ENCODE measurements around the gene CGREF1.

CGREF1 gene

DNA sequence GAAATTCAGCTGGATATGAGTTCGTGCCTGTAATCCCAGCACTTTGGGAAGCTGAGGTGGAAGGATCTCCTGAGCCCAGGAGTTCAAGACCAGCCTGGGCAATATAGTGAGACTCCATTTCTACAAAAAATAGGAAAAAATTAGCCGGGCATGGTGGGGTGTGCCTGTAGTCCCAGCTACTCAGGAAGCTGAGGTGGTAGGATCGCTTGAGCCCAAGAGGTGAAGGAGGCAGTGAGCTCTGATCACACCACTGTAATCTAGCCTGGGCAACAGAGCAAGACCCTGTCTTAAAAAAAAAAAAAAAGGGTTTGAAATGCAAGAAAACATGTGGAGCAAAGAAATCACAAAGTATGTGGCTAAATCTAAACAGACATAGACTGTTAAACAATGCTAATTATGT is 9.8 kb downstream of the CGREF1 start:
- no peak overlapping the region for H3K4me3 ChIP-seq (ENCODE audit: insufficient read length, low read depth)
- H3K27me3 ChIP-seq (ENCODE audit: insufficient read depth, insufficient read length), result no peaks in the 10 kb centered on the region
- no peak for DNase-seq (ENCODE audit: low read depth, low spot score)
- no peaks in the 10 kb centered on the region for H3K9me3 ChIP-seq (ENCODE audit: insufficient read depth, low read length)
- H3K36me3 ChIP-seq (ENCODE audit: insufficient read depth, insufficient read length, low read length), result no peaks in the 10 kb centered on the region
- H3K9ac ChIP-seq (ENCODE audit: insufficient read length, low read depth), result no peak overlapping the region
- TF ChIP-seq SUZ12 (IDR thresholded peaks at IDR 0.05; ENCODE audit: extremely low read depth, insufficient read depth, insufficient read length) (no peak), YY1 (IDR thresholded peaks at IDR 0.05; ENCODE audit: insufficient read depth, insufficient read length) (no peak), ZNF274 (IDR thresholded peaks at IDR 0.05; ENCODE audit: low read depth, low read length) (no peak)
- peaks cover 3% of the 10 kb centered on the region for H3K4me1 ChIP-seq (ENCODE audit: insufficient read depth, insufficient read length)

DNA sequence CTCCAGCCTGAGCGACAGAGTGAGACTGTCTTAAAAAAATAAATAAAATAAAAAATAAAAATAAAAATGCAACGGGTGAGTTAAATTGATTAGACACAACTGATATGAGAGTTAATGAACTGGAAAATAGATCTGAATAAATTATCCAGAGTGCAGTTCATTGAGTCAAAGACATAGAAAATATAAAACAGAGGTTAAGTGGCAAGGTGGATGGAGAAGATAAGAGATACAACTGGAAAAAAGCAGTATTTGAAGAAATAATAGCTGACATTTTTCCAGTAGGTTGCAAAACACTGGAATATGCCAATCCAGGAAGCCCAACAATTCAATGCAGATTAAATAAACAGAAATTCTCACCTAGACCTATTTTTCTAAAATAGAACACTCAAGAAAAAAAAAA is 10.7 kb downstream of the CGREF1 start:
- TF ChIP-seq SUZ12 (IDR thresholded peaks at IDR 0.05; ENCODE audit: extremely low read depth, insufficient read depth, insufficient read length), result no peak
- TF ChIP-seq YY1 (IDR thresholded peaks at IDR 0.05; ENCODE audit: insufficient read depth, insufficient read length), result no peak
- TF ChIP-seq ZNF274 (IDR thresholded peaks at IDR 0.05; ENCODE audit: low read depth, low read length), result no peak
- no peaks in the 10 kb centered on the region for H3K36me3 ChIP-seq (ENCODE audit: insufficient read depth, insufficient read length, low read length)
- H3K9ac ChIP-seq (ENCODE audit: insufficient read length, low read depth), result no peak overlapping the region
- no peak overlapping the region for H3K4me3 ChIP-seq (ENCODE audit: insufficient read length, low read depth)
- H3K9me3 ChIP-seq (ENCODE audit: insufficient read depth, low read length), result no peaks in the 10 kb centered on the region
- no peaks in the 10 kb centered on the region for H3K27me3 ChIP-seq (ENCODE audit: insufficient read depth, insufficient read length)
- DNase-seq (ENCODE audit: low read depth, low spot score), result no peak
- peaks cover 3% of the 10 kb centered on the region for H3K4me1 ChIP-seq (ENCODE audit: insufficient read depth, insufficient read length)

DNA sequence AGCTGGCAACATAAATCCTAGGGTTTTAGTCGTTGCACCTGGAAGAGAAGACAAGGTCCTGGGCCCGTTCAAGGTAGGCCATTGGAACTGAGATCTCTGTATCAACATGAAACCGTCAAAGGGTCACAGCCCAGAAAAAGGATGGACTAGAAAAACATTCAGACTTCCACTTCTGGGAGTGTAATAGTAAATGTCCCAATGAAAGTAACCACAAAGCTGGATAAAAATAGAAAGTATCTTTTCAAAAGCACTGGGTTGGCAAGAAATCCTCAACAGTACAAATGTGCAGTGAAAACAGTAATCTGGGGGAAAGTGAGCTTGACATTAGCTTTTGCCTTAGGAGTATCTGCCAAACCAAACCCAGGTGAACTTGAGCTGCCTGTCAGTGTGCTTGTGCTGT is 12.9 kb downstream of the CGREF1 start:
- TF ChIP-seq ZNF274 (IDR thresholded peaks at IDR 0.05; ENCODE audit: low read depth, low read length) (no peak), SUZ12 (IDR thresholded peaks at IDR 0.05; ENCODE audit: extremely low read depth, insufficient read depth, insufficient read length) (no peak), YY1 (IDR thresholded peaks at IDR 0.05; ENCODE audit: insufficient read depth, insufficient read length) (no peak)
- Histone ChIP-seq H3K4me3 (ENCODE audit: insufficient read length, low read depth) (no peak overlapping the region), H3K36me3 (ENCODE audit: insufficient read depth, insufficient read length, low read length) (no peaks in the 10 kb centered on the region), H3K9ac (ENCODE audit: insufficient read length, low read depth) (no peak overlapping the region), H3K4me1 (ENCODE audit: insufficient read depth, insufficient read length) (peaks cover 4% of the 10 kb centered on the region), H3K27me3 (ENCODE audit: insufficient read depth, insufficient read length) (no peaks in the 10 kb centered on the region), H3K9me3 (ENCODE audit: insufficient read depth, low read length) (no peaks in the 10 kb centered on the region)
- DNase-seq (ENCODE audit: low read depth, low spot score), result no peak

DNA sequence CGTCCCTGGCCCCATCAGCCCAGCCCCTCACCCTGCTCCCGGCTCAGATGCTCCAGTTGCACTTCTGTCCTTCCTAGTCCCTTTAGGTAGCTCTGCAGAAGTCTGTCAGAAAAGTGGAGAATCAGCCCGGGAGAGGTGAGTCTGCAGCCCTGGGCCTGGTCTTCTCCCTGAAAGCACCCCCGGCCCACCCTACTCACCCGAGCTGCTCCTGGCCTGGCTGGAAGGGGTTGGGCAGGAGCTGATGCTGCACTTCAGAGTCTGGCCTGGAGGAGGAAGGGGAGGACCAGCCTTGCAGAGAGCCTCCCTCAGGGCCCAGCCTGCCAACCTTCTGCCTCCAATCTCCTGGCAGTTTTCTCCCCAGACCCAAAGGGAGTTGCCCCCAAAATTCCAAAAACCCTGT is 16.6 kb downstream of the CGREF1 start:
- Histone ChIP-seq H3K9me3 (ENCODE audit: insufficient read depth, low read length) (no peaks in the 10 kb centered on the region), H3K36me3 (ENCODE audit: insufficient read depth, insufficient read length, low read length) (no peaks in the 10 kb centered on the region), H3K9ac (ENCODE audit: insufficient read length, low read depth) (no peak overlapping the region), H3K4me3 (ENCODE audit: insufficient read length, low read depth) (no peak overlapping the region), H3K4me1 (ENCODE audit: insufficient read depth, insufficient read length) (peaks cover 6% of the 10 kb centered on the region), H3K27me3 (ENCODE audit: insufficient read depth, insufficient read length) (no peaks in the 10 kb centered on the region)
- DNase-seq (ENCODE audit: low read depth, low spot score), result no peak
- TF ChIP-seq SUZ12 (IDR thresholded peaks at IDR 0.05; ENCODE audit: extremely low read depth, insufficient read depth, insufficient read length) (no peak), YY1 (IDR thresholded peaks at IDR 0.05; ENCODE audit: insufficient read depth, insufficient read length) (no peak), ZNF274 (IDR thresholded peaks at IDR 0.05; ENCODE audit: low read depth, low read length) (no peak)

DNA sequence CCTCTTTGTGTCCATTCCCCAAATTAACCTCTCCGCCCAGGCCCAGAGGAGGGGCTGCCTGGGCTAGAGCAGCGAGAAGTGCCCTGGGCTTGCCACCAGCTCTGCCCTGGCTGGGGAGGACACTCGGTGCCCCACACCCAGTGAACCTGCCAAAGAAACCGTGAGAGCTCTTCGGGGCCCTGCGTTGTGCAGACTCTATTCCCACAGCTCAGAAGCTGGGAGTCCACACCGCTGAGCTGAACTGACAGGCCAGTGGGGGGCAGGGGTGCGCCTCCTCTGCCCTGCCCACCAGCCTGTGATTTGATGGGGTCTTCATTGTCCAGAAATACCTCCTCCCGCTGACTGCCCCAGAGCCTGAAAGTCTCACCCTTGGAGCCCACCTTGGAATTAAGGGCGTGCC is 18.9 kb downstream of the CGREF1 start:
- DNase-seq (ENCODE audit: low read depth, low spot score), result no peak
- Histone ChIP-seq H3K9me3 (ENCODE audit: insufficient read depth, low read length) (no peaks in the 10 kb centered on the region), H3K4me1 (ENCODE audit: insufficient read depth, insufficient read length) (peaks cover 9% of the 10 kb centered on the region), H3K9ac (ENCODE audit: insufficient read length, low read depth) (no peak overlapping the region), H3K27me3 (ENCODE audit: insufficient read depth, insufficient read length) (no peaks in the 10 kb centered on the region), H3K36me3 (ENCODE audit: insufficient read depth, insufficient read length, low read length) (no peaks in the 10 kb centered on the region), H3K4me3 (ENCODE audit: insufficient read length, low read depth) (no peak overlapping the region)
- TF ChIP-seq SUZ12 (IDR thresholded peaks at IDR 0.05; ENCODE audit: extremely low read depth, insufficient read depth, insufficient read length), result no peak
- TF ChIP-seq YY1 (IDR thresholded peaks at IDR 0.05; ENCODE audit: insufficient read depth, insufficient read length), result no peak
- no peak for TF ChIP-seq ZNF274 (IDR thresholded peaks at IDR 0.05; ENCODE audit: low read depth, low read length)

DNA sequence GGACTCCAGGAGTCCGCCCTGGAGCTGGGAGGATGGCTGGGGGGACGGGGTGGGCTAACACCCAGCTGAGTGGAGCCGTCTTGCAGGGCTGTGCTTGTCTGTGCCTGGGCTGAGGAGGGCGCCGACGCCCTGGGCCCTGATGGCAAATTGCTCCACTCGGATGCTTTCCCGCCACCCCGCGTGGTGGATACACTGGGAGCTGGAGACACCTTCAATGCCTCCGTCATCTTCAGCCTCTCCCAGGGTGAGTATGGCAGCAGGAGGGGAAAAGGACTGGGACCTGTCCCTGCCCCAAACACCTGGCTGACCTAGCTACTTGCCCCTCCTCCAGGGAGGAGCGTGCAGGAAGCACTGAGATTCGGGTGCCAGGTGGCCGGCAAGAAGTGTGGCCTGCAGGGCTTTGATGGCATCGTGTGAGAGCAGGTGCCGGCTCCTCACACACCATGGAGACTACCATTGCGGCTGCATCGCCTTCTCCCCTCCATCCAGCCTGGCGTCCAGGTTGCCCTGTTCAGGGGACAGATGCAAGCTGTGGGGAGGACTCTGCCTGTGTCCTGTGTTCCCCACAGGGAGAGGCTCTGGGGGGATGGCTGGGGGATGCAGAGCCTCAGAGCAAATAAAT is 19.5 kb downstream of the CGREF1 start:
- Histone ChIP-seq H3K27me3 (ENCODE audit: insufficient read depth, insufficient read length) (no peaks in the 10 kb centered on the region), H3K4me3 (ENCODE audit: insufficient read length, low read depth) (no peak overlapping the region), H3K9me3 (ENCODE audit: insufficient read depth, low read length) (no peaks in the 10 kb centered on the region), H3K4me1 (ENCODE audit: insufficient read depth, insufficient read length) (peaks cover 9% of the 10 kb centered on the region), H3K9ac (ENCODE audit: insufficient read length, low read depth) (no peak overlapping the region), H3K36me3 (ENCODE audit: insufficient read depth, insufficient read length, low read length) (no peaks in the 10 kb centered on the region)
- DNase-seq (ENCODE audit: low read depth, low spot score), result no peak
- TF ChIP-seq SUZ12 (IDR thresholded peaks at IDR 0.05; ENCODE audit: extremely low read depth, insufficient read depth, insufficient read length), result no peak
- TF ChIP-seq YY1 (IDR thresholded peaks at IDR 0.05; ENCODE audit: insufficient read depth, insufficient read length), result no peak
- no peak for TF ChIP-seq ZNF274 (IDR thresholded peaks at IDR 0.05; ENCODE audit: low read depth, low read length)

DNA sequence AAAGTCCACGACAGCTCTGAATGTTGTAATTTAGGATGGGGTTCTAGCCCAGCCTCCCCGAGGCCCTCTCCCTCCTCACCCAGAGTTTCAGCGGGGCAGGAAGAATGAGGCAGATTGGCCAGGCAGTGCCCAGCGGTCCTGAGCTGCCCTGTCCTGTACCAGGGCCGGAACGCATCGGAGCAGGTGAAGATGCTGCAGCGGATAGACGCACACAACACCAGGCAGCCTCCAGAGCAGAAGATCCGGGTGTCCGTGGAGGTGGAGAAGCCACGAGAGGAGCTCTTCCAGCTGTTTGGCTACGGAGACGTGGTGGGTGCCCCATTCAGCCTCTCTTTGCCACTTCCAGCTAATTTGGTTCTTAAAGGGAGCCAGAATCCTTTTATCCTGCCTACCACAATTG is 21.6 kb downstream of the CGREF1 start:
- Histone ChIP-seq H3K36me3 (ENCODE audit: insufficient read depth, insufficient read length, low read length) (no peaks in the 10 kb centered on the region), H3K27me3 (ENCODE audit: insufficient read depth, insufficient read length) (no peaks in the 10 kb centered on the region), H3K4me1 (ENCODE audit: insufficient read depth, insufficient read length) (peaks cover 15% of the 10 kb centered on the region), H3K9ac (ENCODE audit: insufficient read length, low read depth) (no peak overlapping the region), H3K9me3 (ENCODE audit: insufficient read depth, low read length) (no peaks in the 10 kb centered on the region), H3K4me3 (ENCODE audit: insufficient read length, low read depth) (no peak overlapping the region)
- TF ChIP-seq YY1 (IDR thresholded peaks at IDR 0.05; ENCODE audit: insufficient read depth, insufficient read length), result no peak
- TF ChIP-seq ZNF274 (IDR thresholded peaks at IDR 0.05; ENCODE audit: low read depth, low read length), result no peak
- TF ChIP-seq SUZ12 (IDR thresholded peaks at IDR 0.05; ENCODE audit: extremely low read depth, insufficient read depth, insufficient read length), result no peak
- DNase-seq (ENCODE audit: low read depth, low spot score), result no peak
